OCI-LY7 (cell line): ENCODE results near the gene APPL2. TPM values are rescaled to one million over a fixed set of nuclear protein-coding genes. Genes with fewer than 3 reads are reported as not detected.

Source experiments
- BruUV-seq: library from RNA; stranded (reverse); fragments of 400-500 nt; replicated peaks from 2 replicates; lab custom pipeline; 2021; lab: Mats Ljungman, UMichigan
- CTCF ChIA-PET: fragments of 300-600 bp; sonication (Branson Sonifier 250); formaldehyde crosslinking; loops from one replicate; lab custom pipeline; 2022; ENCODE audit warnings: antibody characterized with exemption; ENCODE audit not compliant: unreplicated experiment; lab: Charles Lee
- POLR2A ChIA-PET: fragments of 300-600 bp; sonication (Branson Sonifier 250); formaldehyde crosslinking; loops from one replicate; lab custom pipeline; 2022; ENCODE audit warnings: antibody characterized with exemption; lab: Charles Lee
- DNase-seq: peaks from one replicate; pipeline ENCODE4 v3.0.0-alpha.2; 2015; ENCODE audit warnings: low spot score
- H2AFZ ChIP-seq: fragments of 200-600 bp; sonication (generic), shearing (Covaris generic); 2 replicates; pipeline ENCODE4 v1.6.1; 2014; ENCODE audit warnings: mild to moderate bottlenecking, antibody characterized with exemption, low read length, moderate library complexity
- H3K27ac ChIP-seq: fragments of 200-600 bp; sonication (generic); 2 replicates; pipeline ENCODE4 v1.5.1; 2014; ENCODE audit warnings: mixed run types, low read depth, mild to moderate bottlenecking, moderate library complexity, low read length, inconsistent platforms; ENCODE audit not compliant: poor library complexity, severe bottlenecking
- H3K36me3 ChIP-seq: fragments of 200-600 bp; sonication (generic); 2 replicates; pipeline ENCODE4 v1.6.1; 2014; ENCODE audit warnings: mild to moderate bottlenecking, antibody characterized with exemption, low read length, moderate library complexity, mixed read lengths; ENCODE audit not compliant: insufficient read depth
- H3K4me1 ChIP-seq: fragments of 200-600 bp; sonication (generic); 2 replicates; pipeline ENCODE4 v1.5.1; 2014; ENCODE audit warnings: mild to moderate bottlenecking, low read length; ENCODE audit not compliant: insufficient read depth, poor library complexity, severe bottlenecking
- H3K4me2 ChIP-seq: fragments of 200-600 bp; sonication (generic); 2 replicates; pipeline ENCODE4 v1.6.1; 2014; ENCODE audit warnings: mild to moderate bottlenecking, low read length
- H3K4me3 ChIP-seq: fragments of 200-600 bp; sonication (generic); 2 replicates; pipeline ENCODE4 v1.5.1; 2014; ENCODE audit warnings: mild to moderate bottlenecking, low read depth, low read length; ENCODE audit not compliant: poor library complexity, severe bottlenecking
- H3K79me2 ChIP-seq: fragments of 200-600 bp; sonication (generic); 2 replicates; pipeline ENCODE4 v1.6.1; 2016; ENCODE audit warnings: low read depth, mild to moderate bottlenecking, low read length, moderate library complexity, mixed read lengths; ENCODE audit not compliant: insufficient read depth
- H3K9me2 ChIP-seq: fragments of 200-600 bp; sonication (generic); 2 replicates; pipeline ENCODE4 v1.6.1; 2016; ENCODE audit warnings: mild to moderate bottlenecking, low read length, mixed read lengths; ENCODE audit not compliant: insufficient read depth
- H3K9me3 ChIP-seq: fragments of 200-600 bp; sonication (generic); 2 replicates; pipeline ENCODE4 v1.6.1; 2014; ENCODE audit warnings: mild to moderate bottlenecking, mixed run types, low read length, mixed read lengths
- H4K20me1 ChIP-seq: fragments of 200-600 bp; sonication (generic); 2 replicates; pipeline ENCODE4 v1.6.1; 2014; ENCODE audit warnings: mild to moderate bottlenecking, antibody characterized with exemption, low read length, moderate library complexity, mixed read lengths; ENCODE audit not compliant: insufficient read depth
- EZH2phosphoT487 ChIP-seq: fragments of 200-600 bp; sonication (generic); IDR thresholded peaks from 2 replicates; pipeline ENCODE4 v1.6.1; 2018; ENCODE audit warnings: low read depth, borderline replicate concordance, mild to moderate bottlenecking, mixed run types, antibody characterized with exemption, low read length, moderate library complexity, mixed read lengths
- intact Hi-C: fragments of 100-400 bp; cut with micrococcal nuclease; formaldehyde crosslinking; loops from one replicate; pipeline ENCODE4 v1.10.0; 2022; ENCODE audit not compliant: unreplicated experiment
- total RNA-seq, 2 experiments: library from RNA; depleted of rRNA in 1 of 2; stranded (reverse); fragments of >200 nt in 1 of 2; shearing (Covaris generic) in 1 of 2; gene quantifications; 2 replicates each; pipeline ENCODE4 v1.2.3, GENCODE V29; 2014 to 2022
- TF ChIP-seq, protein P1 (sequence below): fragments of 200-600 bp; sonication (generic); conservative IDR thresholded peaks from 2 replicates; pipeline ENCODE4 v1.5.1; 2014; ENCODE audit warnings: mild to moderate bottlenecking, antibody characterized with exemption, low read length, moderate library complexity, mixed read lengths

APPL2 gene
- total RNA-seq, 2 experiments from 2014 or later: 18.8 to 29.1 TPM

- ChIA-PET CTCF (no interaction called here), POLR2A (interaction anchor here (0.6 to 2.1 kb wide), 5 partner anchors 14 to 673 kb away, joined by 3 to 11 read pairs (median 3); no protein-coding TSS in a partner anchor)
- no peaks in the 10 kb centered on the region for H3K9me3 ChIP-seq
- no peaks in the 10 kb centered on the region for H3K4me1 ChIP-seq
- TF ChIP-seq, protein P1, sequence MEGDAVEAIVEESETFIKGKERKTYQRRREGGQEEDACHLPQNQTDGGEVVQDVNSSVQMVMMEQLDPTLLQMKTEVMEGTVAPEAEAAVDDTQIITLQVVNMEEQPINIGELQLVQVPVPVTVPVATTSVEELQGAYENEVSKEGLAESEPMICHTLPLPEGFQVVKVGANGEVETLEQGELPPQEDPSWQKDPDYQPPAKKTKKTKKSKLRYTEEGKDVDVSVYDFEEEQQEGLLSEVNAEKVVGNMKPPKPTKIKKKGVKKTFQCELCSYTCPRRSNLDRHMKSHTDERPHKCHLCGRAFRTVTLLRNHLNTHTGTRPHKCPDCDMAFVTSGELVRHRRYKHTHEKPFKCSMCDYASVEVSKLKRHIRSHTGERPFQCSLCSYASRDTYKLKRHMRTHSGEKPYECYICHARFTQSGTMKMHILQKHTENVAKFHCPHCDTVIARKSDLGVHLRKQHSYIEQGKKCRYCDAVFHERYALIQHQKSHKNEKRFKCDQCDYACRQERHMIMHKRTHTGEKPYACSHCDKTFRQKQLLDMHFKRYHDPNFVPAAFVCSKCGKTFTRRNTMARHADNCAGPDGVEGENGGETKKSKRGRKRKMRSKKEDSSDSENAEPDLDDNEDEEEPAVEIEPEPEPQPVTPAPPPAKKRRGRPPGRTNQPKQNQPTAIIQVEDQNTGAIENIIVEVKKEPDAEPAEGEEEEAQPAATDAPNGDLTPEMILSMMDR: no peak
- no peak for TF ChIP-seq EZH2phosphoT487
- H3K27ac ChIP-seq: no peak overlapping the region
- no peaks in the 10 kb centered on the region for H3K9me2 ChIP-seq
- no peak overlapping the region for H3K4me3 ChIP-seq
- DNase-seq: no peak
- no peaks in the 10 kb centered on the region for H4K20me1 ChIP-seq
- H3K36me3 ChIP-seq: peaks cover 17% of the 10 kb centered on the region
- intact Hi-C loops: no loop called here
- H2AFZ ChIP-seq: no peak overlapping the region
- H3K79me2 ChIP-seq: no peaks in the 10 kb centered on the region
- no TSS peak for BruUV-seq
- no peak overlapping the region for H3K4me2 ChIP-seq
Observed at GRCh38 chr12:105220929-105221290, 15.1 kb downstream of the APPL2 start.

- TF ChIP-seq, protein P1: no peak
- TF ChIP-seq EZH2phosphoT487: no peak
- Histone ChIP-seq H4K20me1 (no peaks in the 10 kb centered on the region), H3K27ac (no peak overlapping the region), H2AFZ (no peak overlapping the region), H3K4me1 (no peaks in the 10 kb centered on the region), H3K9me2 (no peaks in the 10 kb centered on the region), H3K79me2 (no peaks in the 10 kb centered on the region), H3K4me3 (no peak overlapping the region), H3K36me3 (peaks cover 21% of the 10 kb centered on the region), H3K4me2 (no peak overlapping the region), H3K9me3 (no peaks in the 10 kb centered on the region)
- DNase-seq: no peak
- intact Hi-C loops: no loop called here
- ChIA-PET CTCF (no interaction called here), POLR2A (interaction anchor here (0.6 to 2.1 kb wide), 2 partner anchors 15 to 125 kb away, joined by 3 to 5 read pairs; no protein-coding TSS in a partner anchor)
- no TSS peak for BruUV-seq
Observed at GRCh38 chr12:105220150-105220928, 15.6 kb downstream of the APPL2 start.
